K562 (cell line): ENCODE measurements around the gene MED19. TPM values are rescaled to one million over a fixed set of nuclear protein-coding genes. Genes with fewer than 3 reads are reported as not detected.

Source experiments
- ATAC-seq: fragments of 200-7000 bp; cut with Tn5 transposase; 3 replicates; pipeline ENCODE4 v1.9.1; 2020; ENCODE audit warnings: moderate library complexity
- BruUV-seq: library from RNA; stranded (reverse); fragments of 400-500 nt; replicated peaks from 2 replicates; lab custom pipeline; 2021; lab: Mats Ljungman, UMichigan
- CTCF ChIA-PET: fragments of 300-600 bp; formaldehyde crosslinking; extraction: SDS; loops from one replicate; lab custom pipeline; 2021; ENCODE audit warnings: low intra/inter-chr PET ratio; lab: Yijun Ruan, JAX
- POLR2A ChIA-PET: fragments of 300-600, 350-650 bp; sonication (Branson Sonifier 250); formaldehyde crosslinking; extraction: SDS; loops from one replicate; lab custom pipeline; 2021; ENCODE audit warnings: antibody characterized with exemption, inconsistent platforms; lab: Yijun Ruan, JAX
- DNase-seq, 4 experiments: peaks; one replicate each; pipeline versions ENCODE4 v3.0.0 to v3.0.0-alpha.2; 2011 to 2018; ENCODE audit warnings: low spot score in 3 of 4, mixed read lengths in 3 of 4; ENCODE audit errors: extremely low read depth in 1 of 4
- FAIRE-seq: peaks from 2 replicates; lab custom pipeline; 2011; peaks lifted over from hg19 to GRCh38; lab: Jason Lieb, UNC
- H2AFZ ChIP-seq: 2 replicates; pipeline ENCODE4 v1.6.0; 2011; ENCODE audit warnings: low read depth, low read length, control low read depth, inconsistent platforms
- H3K27ac ChIP-seq: fragments of 200-600 bp; 3 replicates; pipeline ENCODE4 v1.8.0; 2011; ENCODE audit warnings: low read depth, mild to moderate bottlenecking, control low read depth, inconsistent platforms, low read length, moderate library complexity, mixed read lengths; ENCODE audit errors: extremely low read depth
- H3K27me3 ChIP-seq, 2 experiments: fragments of 300-600 bp in 1 of 2; 2 replicates in 1 of 2; 3 replicates in 1 of 2; pipeline versions ENCODE4 v1.6.0 to v1.8.0; 2011; ENCODE audit warnings: inconsistent platforms in 2 of 2, low read length in 2 of 2, mild to moderate bottlenecking in 1 of 2, mixed read lengths in 1 of 2, moderate library complexity in 1 of 2; ENCODE audit not compliant: control insufficient read depth in 2 of 2, insufficient read depth in 2 of 2
- H3K36me3 ChIP-seq: fragments of 300-600 bp; 3 replicates; pipeline ENCODE4 v1.8.0; 2011; ENCODE audit warnings: mild to moderate bottlenecking, low read length, inconsistent platforms; ENCODE audit not compliant: control insufficient read depth, insufficient read depth
- H3K4me1 ChIP-seq, 2 experiments: fragments of 200-600 bp in 1 of 2; replicated peaks in 1 of 2; 2 replicates in 1 of 2; 3 replicates in 1 of 2; pipeline versions ENCODE4 v1.5.1 to v1.8.0; 2011; ENCODE audit warnings: inconsistent platforms in 2 of 2, low read length in 2 of 2, mild to moderate bottlenecking in 1 of 2, mixed read lengths in 1 of 2, moderate library complexity in 1 of 2; ENCODE audit not compliant: control insufficient read depth in 2 of 2, insufficient read depth in 2 of 2
- H3K4me2 ChIP-seq: 2 replicates; pipeline ENCODE4 v1.6.1; 2011; ENCODE audit warnings: low read length, control low read depth, inconsistent platforms, mixed read lengths; ENCODE audit not compliant: insufficient read depth
- H3K4me3 ChIP-seq: fragments of 200-600 bp; sonication (generic), shearing (Covaris generic); 2 replicates; pipeline ENCODE4 v1.5.1; 2016; ENCODE audit warnings: control low read depth, inconsistent platforms
- H3K79me2 ChIP-seq: fragments of 200-600 bp; 3 replicates; pipeline ENCODE4 v1.8.0; 2011; ENCODE audit warnings: low read length, inconsistent platforms; ENCODE audit not compliant: control insufficient read depth, insufficient read depth
- H3K9ac ChIP-seq, 2 experiments: 2 replicates each; pipeline versions ENCODE4 v1.6.0 to v1.6.1; 2011; ENCODE audit warnings: low read depth in 2 of 2, low read length in 2 of 2, control low read depth in 1 of 2, inconsistent platforms in 1 of 2, mild to moderate bottlenecking in 1 of 2, mixed read lengths in 1 of 2; ENCODE audit not compliant: insufficient read depth in 1 of 2
- H3K9me1 ChIP-seq: one replicate; pipeline ENCODE4 v1.6.0; 2011; ENCODE audit warnings: inconsistent platforms, mild to moderate bottlenecking, low read length, moderate library complexity; ENCODE audit not compliant: control insufficient read depth, insufficient read depth
- H3K9me3 ChIP-seq: replicated peaks from 2 replicates; pipeline ENCODE4 v1.5.1; 2011; ENCODE audit warnings: low read depth, low read length, inconsistent platforms; ENCODE audit not compliant: control insufficient read depth, insufficient read depth
- H4K20me1 ChIP-seq: replicated peaks from 2 replicates; pipeline ENCODE4 v1.6.1; 2011; ENCODE audit warnings: low read length, inconsistent platforms, mixed read lengths; ENCODE audit not compliant: control insufficient read depth, insufficient read depth
- CGGBP1 ChIP-seq: fragments of 250-450 bp; sonication (Bioruptor Pico); IDR thresholded peaks from 2 replicates; pipeline ENCODE4 v1.9.0; 2021; ENCODE audit warnings: mild to moderate bottlenecking
- GTF3C2 ChIP-seq: IDR thresholded peaks from 3 replicates; pipeline ENCODE4 v1.6.1; 2011; ENCODE audit warnings: borderline replicate concordance, mild to moderate bottlenecking, moderate library complexity; ENCODE audit not compliant: insufficient read length; ENCODE audit errors: extremely low read depth
- HDAC1 ChIP-seq, 2 experiments: fragments of 450-650 bp; IDR thresholded peaks; 2 replicates each; pipeline ENCODE4 v1.6.1; 2016 to 2017; ENCODE audit warnings: inconsistent platforms in 1 of 2, mild to moderate bottlenecking in 1 of 2, moderate library complexity in 1 of 2
- ID3 ChIP-seq, 2 experiments: fragments of 250-450 bp in 1 of 2; fragments of 450-650 bp in 1 of 2; sonication (Bioruptor Pico) in 1 of 2; IDR thresholded peaks; 2 replicates each; pipeline versions ENCODE4 v1.6.1 to v1.8.0; 2016 to 2021; ENCODE audit warnings: mild to moderate bottlenecking in 2 of 2, moderate library complexity in 2 of 2, missing compliant biosample characterization in 1 of 2, missing genetic modification characterization in 1 of 2
- SMARCB1 ChIP-seq: IDR thresholded peaks from 2 replicates; pipeline ENCODE4 v1.6.1; 2011; ENCODE audit warnings: improper control_type of control experiment, low read depth; ENCODE audit not compliant: insufficient read length
- WGBS: fragments of 100-300 bp; shearing (Covaris generic); methylation state at CpG from one replicate; pipeline ENCODE4 v1.1.6; 2016; ENCODE audit warnings: low coverage, mixed read lengths; ENCODE audit not compliant: insufficient coverage; ENCODE audit errors: missing lambda C conversion rate; 5-methylcytosine and 5-hydroxymethylcytosine counted together
- in situ Hi-C: fragments of 300-500 bp; cut with MboI; formaldehyde crosslinking; loops from 4 replicates; pipeline ENCODE4 v1.15.0; 2018; ENCODE audit warnings: inconsistent platforms, mixed read lengths
- intact Hi-C: fragments of 100-400 bp; cut with micrococcal nuclease; formaldehyde crosslinking; loops from 2 replicates; pipeline ENCODE4 v1.14.2; 2022
- polyA plus RNA-seq, 8 experiments: library from polyadenylated mRNA; depleted of rRNA in 4 of 8; stranded (reverse) in 5 of 8; unstranded in 3 of 8; fragments of >200 nt; fragmentation: Nextera tagmentation in 2 of 8; fragmentation: Illumina TruSeq in 1 of 8; extraction: Ambion mirVana in 2 of 8; extraction: Trizol in 1 of 8; gene quantifications; 2 replicates each; pipeline versions ENCODE4 v1.2.1 to v1.2.3, GENCODE V29; 2011 to 2014; ENCODE audit warnings: inconsistent platforms in 1 of 8, missing spikeins in 1 of 8
- total RNA-seq, 7 experiments: library from RNA; depleted of rRNA in 6 of 7; stranded (reverse); fragments of >200 nt in 6 of 7; fragmentation: Illumina TruSeq in 2 of 7; extraction: Trizol in 2 of 7; gene quantifications; 2 replicates each; pipeline versions ENCODE4 v1.2.1 to v1.2.3, GENCODE V29; 2011 to 2021; ENCODE audit warnings: low replicate concordance in 1 of 7

Gene MED19
- total and polyA plus RNA-seq, 9 of the 15 experiments (the other 6 are each of a cell fraction or from before 2014, with no cell fraction given) = 7.3 to 23.5 (median 15.0) TPM

GRCh38 chr11:57745206-57745605, 33.2 kb upstream of the MED19 start:
- in situ Hi-C loops (loop anchor here (5.0 kb wide), 1 partner anchor 47 kb away; no protein-coding TSS in a partner anchor), intact Hi-C loops (no loop called here)
- no peak for FAIRE-seq
- POLR2A ChIA-PET = interaction anchor here (0.6 to 2.7 kb wide), 6 partner anchors 12 to 785 kb away, joined by 4 to 13 read pairs (median 6); partner anchors contain the start of gene CTNND1
- no peak overlapping the region for H3K27ac ChIP-seq
- H3K27me3 ChIP-seq = no peaks in the 10 kb centered on the region
- H3K4me1 ChIP-seq = peaks cover 7 to 10% of the 10 kb centered on the region in 2 experiments; a peak in 4 of 5 replicates
- no peak for DNase-seq
- TF ChIP-seq CGGBP1 (CRISPR knock-in tag) (no peak), SMARCB1 (no peak), ID3 (CRISPR knock-in tag; IDR thresholded peaks at IDR 0.05) (no peak), ID3 (tag; IDR thresholded peaks at IDR 0.05) (no peak), GTF3C2 (no peak), HDAC1 (IDR thresholded peaks at IDR 0.05) (no peak)
- H3K9me1 ChIP-seq = no peaks in the 10 kb centered on the region
- no TSS peak for BruUV-seq
- no peaks in the 10 kb centered on the region for H4K20me1 ChIP-seq
- H3K4me3 ChIP-seq = no peak overlapping the region
- H3K9me3 ChIP-seq = no peaks in the 10 kb centered on the region
- H3K4me2 ChIP-seq = no peak overlapping the region
- peaks cover 53% of the 10 kb centered on the region for H3K36me3 ChIP-seq
- peaks cover 24% of the 10 kb centered on the region for H3K79me2 ChIP-seq
- WGBS = 93% methylated on average over 5 of the region's 5 CpGs
- H2AFZ ChIP-seq = no peak overlapping the region
- H3K9ac ChIP-seq = no peak overlapping the region
- CTCF ChIA-PET = no interaction called here
- ATAC-seq = no peak
